ENCODE results near the gene SIGLECL1.

- TF ChIP-seq CTCF (IDR thresholded peaks at IDR 0.05) (no peak), POLR2A (IDR thresholded peaks at IDR 0.05) (no peak)
These were observed 20.2 kb downstream of the SIGLECL1 start for GRCh38 chr19:51271067-51271466.
